ENCODE measurements around the gene GGT5. TPM values are rescaled to one million over a fixed set of nuclear protein-coding genes. Genes with fewer than 3 reads are reported as not detected.

The GGT5 gene
- total RNA-seq, 4 donors from 2014 or later, result 26.3 to 38.9 (median 34.7) TPM

DNA sequence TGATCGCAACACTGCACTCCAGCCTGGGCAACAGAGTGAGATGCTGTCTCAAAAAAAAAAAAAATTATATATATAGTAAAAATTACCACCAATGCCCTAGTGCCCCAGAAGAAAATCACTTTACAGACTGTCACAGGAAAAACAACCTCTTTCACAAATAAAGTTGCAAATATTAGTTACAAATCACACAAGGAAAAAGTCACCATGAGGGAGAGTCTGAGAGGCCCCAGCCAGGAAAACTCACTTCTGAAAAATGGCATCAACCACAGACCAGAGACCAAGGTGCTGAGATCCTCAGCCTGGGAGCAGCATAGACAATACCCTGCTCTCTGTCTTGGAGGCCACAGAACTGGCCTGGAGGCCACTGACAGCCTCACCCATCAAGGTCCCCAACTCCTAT lies 20.4 kb downstream of the GGT5 start:
- TF ChIP-seq POLR2AphosphoS5 (IDR thresholded peaks at IDR 0.05) (no peak), POLR2A (IDR thresholded peaks at IDR 0.05) (no peak), EP300 (IDR thresholded peaks at IDR 0.05) (no peak)
- TF ChIP-seq, protein P1, sequence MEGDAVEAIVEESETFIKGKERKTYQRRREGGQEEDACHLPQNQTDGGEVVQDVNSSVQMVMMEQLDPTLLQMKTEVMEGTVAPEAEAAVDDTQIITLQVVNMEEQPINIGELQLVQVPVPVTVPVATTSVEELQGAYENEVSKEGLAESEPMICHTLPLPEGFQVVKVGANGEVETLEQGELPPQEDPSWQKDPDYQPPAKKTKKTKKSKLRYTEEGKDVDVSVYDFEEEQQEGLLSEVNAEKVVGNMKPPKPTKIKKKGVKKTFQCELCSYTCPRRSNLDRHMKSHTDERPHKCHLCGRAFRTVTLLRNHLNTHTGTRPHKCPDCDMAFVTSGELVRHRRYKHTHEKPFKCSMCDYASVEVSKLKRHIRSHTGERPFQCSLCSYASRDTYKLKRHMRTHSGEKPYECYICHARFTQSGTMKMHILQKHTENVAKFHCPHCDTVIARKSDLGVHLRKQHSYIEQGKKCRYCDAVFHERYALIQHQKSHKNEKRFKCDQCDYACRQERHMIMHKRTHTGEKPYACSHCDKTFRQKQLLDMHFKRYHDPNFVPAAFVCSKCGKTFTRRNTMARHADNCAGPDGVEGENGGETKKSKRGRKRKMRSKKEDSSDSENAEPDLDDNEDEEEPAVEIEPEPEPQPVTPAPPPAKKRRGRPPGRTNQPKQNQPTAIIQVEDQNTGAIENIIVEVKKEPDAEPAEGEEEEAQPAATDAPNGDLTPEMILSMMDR (IDR thresholded peaks at IDR 0.05), result no peak
- Histone ChIP-seq H3K27me3 (no peaks in the 10 kb centered on the region), H3K9me3 (peaks cover 0 to 15% (median 0%) of the 10 kb centered on the region in 3 donors), H3K36me3 (peaks cover 0 to 29% of the 10 kb centered on the region in 2 donors), H3K4me3 (no peak overlapping the region), H3K4me1 (no peaks in the 10 kb centered on the region), H3K27ac (no peak overlapping the region)
- ATAC-seq, result no peak
- WGBS, 2 donors (ENCODE audit: low coverage in 1 of 2), result 100% methylated on average over 1 of the region's 1 CpG

DNA sequence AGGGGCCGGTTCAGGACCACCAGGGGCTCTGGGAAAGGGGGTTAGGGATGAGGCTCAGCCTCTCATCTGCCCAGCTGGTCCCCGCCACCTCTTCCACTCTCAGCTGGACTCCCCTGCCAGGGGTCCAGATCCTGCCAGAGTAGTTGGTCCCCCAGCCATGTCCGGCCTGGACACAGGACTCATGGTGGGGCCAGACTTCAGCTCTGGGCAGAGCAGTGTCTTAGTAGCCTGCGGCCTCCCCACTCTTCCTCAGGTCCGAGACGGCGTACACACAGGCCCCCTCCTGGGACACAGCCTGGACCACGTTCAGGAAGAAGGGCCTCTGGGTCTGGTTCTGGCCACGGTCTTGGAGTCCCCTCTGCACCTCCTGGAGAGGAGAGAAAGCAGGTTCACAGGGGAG lies 25.1 kb downstream of the GGT5 start:
- no CpG with 5 or more reads among the region's 9 CpGs for WGBS, 2 donors (ENCODE audit: low coverage in 1 of 2)
- TF ChIP-seq POLR2A (IDR thresholded peaks at IDR 0.05) (no peak), EP300 (IDR thresholded peaks at IDR 0.05) (no peak), POLR2AphosphoS5 (IDR thresholded peaks at IDR 0.05) (no peak)
- TF ChIP-seq, protein P1 (IDR thresholded peaks at IDR 0.05), result no peak

DNA sequence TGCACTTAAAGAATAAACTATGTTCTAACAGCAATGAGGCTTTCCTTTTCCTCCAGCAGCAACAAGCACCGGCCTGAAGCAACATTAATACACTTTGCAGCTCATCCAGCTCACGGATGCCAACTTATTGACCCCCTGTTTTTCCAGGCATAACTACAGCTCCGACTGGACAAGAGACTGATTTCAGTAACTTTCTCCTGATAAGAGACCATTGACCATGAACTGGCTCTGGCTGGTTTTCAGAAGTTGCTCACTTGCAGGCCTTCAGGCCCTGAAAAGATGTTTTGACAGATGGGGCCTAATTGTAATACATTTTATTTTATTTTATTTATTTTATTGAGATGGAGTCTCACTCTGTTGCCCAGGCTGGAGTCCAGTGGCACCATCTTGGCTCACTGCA lies 27.5 kb downstream of the GGT5 start:
- TF ChIP-seq, protein P1 (IDR thresholded peaks at IDR 0.05), result no peak
- TF ChIP-seq POLR2A (IDR thresholded peaks at IDR 0.05) (no peak), POLR2AphosphoS5 (IDR thresholded peaks at IDR 0.05) (no peak), EP300 (IDR thresholded peaks at IDR 0.05) (no peak)
- H3K27ac ChIP-seq, result no peak overlapping the region
- H3K36me3 ChIP-seq, result peaks cover 0 to 13% of the 10 kb centered on the region in 2 donors
- no peak overlapping the region for H3K4me3 ChIP-seq
- no peak for ATAC-seq
- H3K4me1 ChIP-seq, result no peaks in the 10 kb centered on the region
- H3K27me3 ChIP-seq, result no peaks in the 10 kb centered on the region
- WGBS, 2 donors (ENCODE audit: low coverage in 1 of 2), result 83 to 89% methylated on average over 2 to 3 of the region's 3 CpGs
- H3K9me3 ChIP-seq, result no peaks in the 10 kb centered on the region

More for the DNA sequence above, 25.1 kb downstream of the GGT5 start:
- Histone ChIP-seq H3K4me3 (no peak overlapping the region), H3K27me3 (no peaks in the 10 kb centered on the region), H3K27ac (no peak overlapping the region), H3K9me3 (peaks cover 0 to 6% (median 0%) of the 10 kb centered on the region in 3 donors), H3K4me1 (no peaks in the 10 kb centered on the region), H3K36me3 (peaks cover 0 to 18% of the 10 kb centered on the region in 2 donors)
- no peak for ATAC-seq

DNA sequence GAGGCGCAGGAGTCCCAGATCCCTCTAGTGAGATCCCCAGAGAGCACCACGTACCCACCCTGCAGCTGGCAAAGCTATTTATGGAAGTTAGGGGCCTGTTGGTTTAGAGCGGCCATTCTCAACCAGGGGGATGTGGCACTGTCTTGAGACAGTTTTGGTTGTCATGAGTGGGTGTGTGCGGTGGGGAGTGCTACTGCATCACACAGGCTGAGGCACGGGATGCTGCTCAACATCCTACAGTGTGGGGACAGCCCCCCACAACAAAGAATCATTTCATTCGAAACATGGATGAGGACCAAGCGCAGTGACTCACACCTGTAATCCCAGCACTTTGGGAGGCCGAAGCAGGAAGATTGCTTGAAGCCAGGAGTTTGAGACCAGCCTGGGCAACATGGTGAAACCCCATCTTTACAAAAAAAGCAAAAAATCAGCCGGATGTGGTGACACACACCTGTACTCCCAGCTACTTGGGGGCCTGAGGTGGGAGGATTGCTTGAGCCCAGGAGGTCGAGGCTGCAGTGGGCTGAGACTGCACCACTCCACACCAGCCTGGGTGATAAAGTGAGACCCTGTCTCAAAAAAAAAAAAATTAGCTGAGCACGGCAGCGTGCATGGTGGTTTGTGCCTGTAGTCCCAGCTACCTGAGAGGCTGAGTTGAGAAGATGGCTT lies 28.2 kb downstream of the GGT5 start:
- Histone ChIP-seq H3K27me3 (no peaks in the 10 kb centered on the region), H3K27ac (no peak overlapping the region), H3K4me1 (no peaks in the 10 kb centered on the region), H3K4me3 (no peak overlapping the region), H3K36me3 (peaks cover 0 to 13% of the 10 kb centered on the region in 2 donors), H3K9me3 (no peaks in the 10 kb centered on the region)
- TF ChIP-seq, protein P1 (IDR thresholded peaks at IDR 0.05), result no peak
- TF ChIP-seq EP300 (IDR thresholded peaks at IDR 0.05) (no peak), POLR2AphosphoS5 (IDR thresholded peaks at IDR 0.05) (no peak), POLR2A (IDR thresholded peaks at IDR 0.05) (no peak)
- 89 to 93% methylated on average over 7 to 8 of the region's 12 CpGs for WGBS, 2 donors (ENCODE audit: low coverage in 1 of 2)
- ATAC-seq, result no peak
